PC-9 (cell line): ENCODE results near the gene LCMT2. TPM values are rescaled to one million over a fixed set of nuclear protein-coding genes. Genes with fewer than 3 reads are reported as not detected.

Experiments
- BruUV-seq: library from RNA; stranded (reverse); fragments of 400-500 nt; replicated peaks from 2 replicates; lab custom pipeline; 2021; lab: Mats Ljungman, UMichigan
- CTCF ChIA-PET: fragments of 300-600 bp; sonication (Branson Sonifier 250); formaldehyde crosslinking; loops from one replicate; lab custom pipeline; 2022; ENCODE audit warnings: antibody characterized with exemption; lab: Charles Lee
- POLR2A ChIA-PET: fragments of 300-600 bp; sonication (Branson Sonifier 250); formaldehyde crosslinking; loops from one replicate; lab custom pipeline; 2022; ENCODE audit warnings: antibody characterized with exemption; ENCODE audit not compliant: unreplicated experiment; lab: Charles Lee
- DNase-seq, 2 experiments: peaks; one replicate each; pipeline versions ENCODE4 v3.0.0 to v3.0.0-alpha.2; 2015 to 2022; ENCODE audit warnings: mixed read lengths in 1 of 2
- H2AFZ ChIP-seq: fragments of 200-600 bp; sonication (generic); 2 replicates; pipeline ENCODE4 v1.8.1; 2017; ENCODE audit warnings: antibody characterized with exemption
- H3F3A ChIP-seq: fragments of 200-600 bp; sonication (generic); 2 replicates; pipeline ENCODE4 v1.8.1; 2017; ENCODE audit warnings: antibody characterized with exemption, mild to moderate bottlenecking, low read depth; ENCODE audit not compliant: insufficient read depth
- H3K27ac ChIP-seq: fragments of 200-600 bp; sonication (generic); 2 replicates; pipeline ENCODE4 v1.6.1; 2016; ENCODE audit warnings: mixed run types
- H3K27me3 ChIP-seq: fragments of 200-600 bp; sonication (generic); 2 replicates; pipeline ENCODE4 v1.6.1; 2016; ENCODE audit warnings: low read depth, mixed run types; ENCODE audit not compliant: insufficient read depth
- H3K36me3 ChIP-seq: fragments of 200-600 bp; sonication (generic); 2 replicates; pipeline ENCODE4 v1.6.1; 2016; ENCODE audit warnings: low read depth, mixed run types
- H3K4me1 ChIP-seq: fragments of 200-600 bp; sonication (generic); replicated peaks from 2 replicates; pipeline ENCODE4 v1.6.1; 2016; ENCODE audit warnings: mixed run types; ENCODE audit not compliant: insufficient read depth
- H3K4me2 ChIP-seq: fragments of 200-600 bp; sonication (generic); 2 replicates; pipeline ENCODE4 v1.6.1; 2017; ENCODE audit warnings: mixed run types
- H3K4me3 ChIP-seq: fragments of 200-600 bp; sonication (generic); 2 replicates; pipeline ENCODE4 v1.6.1; 2016; ENCODE audit warnings: mixed run types
- H3K79me2 ChIP-seq: fragments of 200-600 bp; sonication (generic); 2 replicates; pipeline ENCODE4 v1.6.1; 2017; ENCODE audit warnings: low read depth, mixed run types
- H3K9me2 ChIP-seq: fragments of 200-600 bp; sonication (generic); 2 replicates; pipeline ENCODE4 v1.8.1; 2017; ENCODE audit warnings: mild to moderate bottlenecking; ENCODE audit not compliant: insufficient read depth
- H3K9me3 ChIP-seq: fragments of 200-600 bp; sonication (generic); 2 replicates; pipeline ENCODE4 v1.8.1; 2016; ENCODE audit warnings: low read depth; ENCODE audit not compliant: insufficient read depth
- H4K20me1 ChIP-seq: fragments of 200-600 bp; sonication (generic); 2 replicates; pipeline ENCODE4 v1.8.1; 2017; ENCODE audit not compliant: insufficient read depth
- CTCF ChIP-seq: fragments of 200-600 bp; sonication (generic); conservative IDR thresholded peaks from 2 replicates; pipeline ENCODE4 v1.6.1; 2017; ENCODE audit warnings: mixed run types, antibody characterized with exemption, mild to moderate bottlenecking, moderate library complexity
- EZH2 ChIP-seq: fragments of 200-600 bp; sonication (generic); IDR thresholded peaks from 2 replicates; pipeline ENCODE4 v1.8.0; 2017; ENCODE audit warnings: antibody characterized with exemption, low read depth
- intact Hi-C: fragments of 100-400 bp; cut with micrococcal nuclease; formaldehyde crosslinking; loops from one replicate; pipeline ENCODE4 v1.10.0; 2022; ENCODE audit not compliant: unreplicated experiment
- total RNA-seq: library from RNA; stranded (reverse); gene quantifications from 2 replicates; pipeline ENCODE4 v1.2.3, GENCODE V29; 2021

Gene LCMT2
- total RNA-seq, 1 experiment from 2014 or later = 4.7 TPM

- BruUV-seq = no TSS peak
- POLR2A ChIA-PET = interaction anchor here (0.6 kb wide), 1 partner anchor 212 kb away, joined by 7 read pairs; no protein-coding TSS in a partner anchor
These were observed 45.8 kb upstream of the LCMT2 start for GRCh38 chr15:43376017-43376705.

GRCh38 chr15:43370975-43371974 lies 40.9 kb upstream of the LCMT2 start, which contains the start of the genes TUBGCP4 and ZSCAN29:
TUBGCP4 (plus strand) TSS chr15:43371101; CDS start chr15:43371355, 254 bp downstream.
ZSCAN29 (minus strand) TSS chr15:43371043; CDS start chr15:43369913, 1,130 bp downstream.
- intact Hi-C loops = no loop called here

More at GRCh38 chr15:43376017-43376705, 45.8 kb upstream of the LCMT2 start:
- peak; percentile 74 for TF ChIP-seq CTCF
- no peak for TF ChIP-seq EZH2
- no peaks in the 10 kb centered on the region for H4K20me1 ChIP-seq
- no peaks in the 10 kb centered on the region for H3K9me2 ChIP-seq
- no peak overlapping the region for H3K4me3 ChIP-seq
- H3K4me1 ChIP-seq = peaks cover 9% of the 10 kb centered on the region
- no peaks in the 10 kb centered on the region for H3F3A ChIP-seq
- no peaks in the 10 kb centered on the region for H3K27me3 ChIP-seq
- peaks cover 20% of the 10 kb centered on the region for H3K79me2 ChIP-seq
- DNase-seq = no peak
- no peak overlapping the region for H2AFZ ChIP-seq
- peaks cover 11% of the 10 kb centered on the region for H3K36me3 ChIP-seq
- H3K9me3 ChIP-seq = no peaks in the 10 kb centered on the region
- no peak overlapping the region for H3K4me2 ChIP-seq
- no peak overlapping the region for H3K27ac ChIP-seq
- CTCF ChIA-PET = interaction anchor here (0.6 kb wide), 1 partner anchor 534 kb away, joined by 15 read pairs; no protein-coding TSS in a partner anchor
- intact Hi-C loops = no loop called here

More at GRCh38 chr15:43370975-43371974, 40.9 kb upstream of the LCMT2 start, which contains the start of the genes TUBGCP4 and ZSCAN29:
- no peaks in the 10 kb centered on the region for H3F3A ChIP-seq
- H3K9me2 ChIP-seq = no peaks in the 10 kb centered on the region
- peaks cover 41% of the 10 kb centered on the region for H3K79me2 ChIP-seq
- BruUV-seq = TSS peak; percentile 51
- H3K27me3 ChIP-seq = no peaks in the 10 kb centered on the region
- peak within 1 kb of the TSS; percentile 91 for H3K4me2 ChIP-seq
- DNase-seq = peak; percentile 58 to 83
- H3K4me1 ChIP-seq = peaks cover 20% of the 10 kb centered on the region
- CTCF ChIA-PET = no interaction called here
- no peaks in the 10 kb centered on the region for H4K20me1 ChIP-seq
- peaks cover 8% of the 10 kb centered on the region; the same call in 1 of the 2 replicates for H3K36me3 ChIP-seq
- POLR2A ChIA-PET = interaction anchor here (0.5 to 0.7 kb wide), 6 partner anchors 62 to 861 kb away, joined by 3 to 16 read pairs (median 4); no protein-coding TSS in a partner anchor
- peak within 1 kb of the TSS; percentile 96 for H2AFZ ChIP-seq
- TF ChIP-seq EZH2 (no peak), CTCF (peak; percentile 55; the same call in 1 of the 2 replicates)
- H3K27ac ChIP-seq = peak within 1 kb of the TSS; percentile 19; the same call in 1 of the 2 replicates
- H3K4me3 ChIP-seq = peak within 1 kb of the TSS; percentile 59
- H3K9me3 ChIP-seq = no peaks in the 10 kb centered on the region
